Measurements from ENCODE around the gene LPCAT2. TPM values are rescaled to one million over a fixed set of nuclear protein-coding genes. Genes with fewer than 3 reads are reported as not detected.
A peak's percentile ranks its signal among the peaks of the same experiment; 100 is the strongest.

The LPCAT2 gene
- total and polyA plus RNA-seq, 2 of the 13 experiments (the other 11 are each of a cell fraction or from before 2014, with no cell fraction given) = 9.9 to 17.6 TPM

GRCh38 chr16:55622930-55623561 is 114.2 kb downstream of the LPCAT2 start (continued):
- TF ChIP-seq DMTF1 (CRISPR knock-in tag; IDR thresholded peaks at IDR 0.05) = peak; percentile 86; the same call in 1 of the 2 replicates
- TF ChIP-seq ZSCAN29 (CRISPR knock-in tag; conservative IDR thresholded peaks at IDR 0.05) = no peak
- peak; percentile 79 for TF ChIP-seq SATB2 (CRISPR knock-in tag; IDR thresholded peaks at IDR 0.05)
- 0 out of 2 replicates have a peak, but pooled peaks have one; percentile 66 for TF ChIP-seq ZNF713 (CRISPR knock-in tag; IDR thresholded peaks at IDR 0.05)
- no peak for TF ChIP-seq SIN3B (IDR thresholded peaks at IDR 0.05; ENCODE audit: low read length)
- TF ChIP-seq SRF (IDR thresholded peaks at IDR 0.05; ENCODE audit: low read depth, low read length) = 0 out of 2 replicates have a peak, but pooled peaks have one; percentile 26
- TF ChIP-seq EP300 (IDR thresholded peaks at IDR 0.05; ENCODE audit: low read depth in 2 of 2, low read length in 2 of 2) = peak; percentile 95 to 99
- peak; percentile 100 for TF ChIP-seq EP300 (CRISPR knock-in tag; IDR thresholded peaks at IDR 0.05; ENCODE audit: borderline replicate concordance)
- peak; percentile 79 for TF ChIP-seq GABPB1 (CRISPR knock-in tag; IDR thresholded peaks at IDR 0.05)
- TF ChIP-seq, protein P1, sequence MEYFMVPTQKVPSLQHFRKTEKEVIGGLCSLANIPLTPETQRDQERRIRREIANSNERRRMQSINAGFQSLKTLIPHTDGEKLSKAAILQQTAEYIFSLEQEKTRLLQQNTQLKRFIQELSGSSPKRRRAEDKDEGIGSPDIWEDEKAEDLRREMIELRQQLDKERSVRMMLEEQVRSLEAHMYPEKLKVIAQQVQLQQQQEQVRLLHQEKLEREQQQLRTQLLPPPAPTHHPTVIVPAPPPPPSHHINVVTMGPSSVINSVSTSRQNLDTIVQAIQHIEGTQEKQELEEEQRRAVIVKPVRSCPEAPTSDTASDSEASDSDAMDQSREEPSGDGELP (IDR thresholded peaks at IDR 0.05; ENCODE audit: borderline replicate concordance, low read depth) = peak; percentile 86; the same call in 1 of the 2 replicates
- peak; percentile 87 for TF ChIP-seq ZNF256 (CRISPR knock-in tag; conservative IDR thresholded peaks at IDR 0.05)
- TF ChIP-seq TAF1 (CRISPR knock-in tag; IDR thresholded peaks at IDR 0.05) = peak; percentile 31; the same call in 1 of the 2 replicates
- TF ChIP-seq ZNF614 (CRISPR knock-in tag; IDR thresholded peaks at IDR 0.05; ENCODE audit: borderline replicate concordance) = peak; percentile 95; the same call in 1 of the 2 replicates
- TF ChIP-seq RNF2 (conservative IDR thresholded peaks at IDR 0.05; ENCODE audit: low read depth) = peak; percentile 92
- no peak for TF ChIP-seq PTBP1 (IDR thresholded peaks at IDR 0.05; ENCODE audit: low read depth, low read length, poor library complexity, severe bottlenecking)
- TF ChIP-seq ZBTB40 (IDR thresholded peaks at IDR 0.05) = no peak
- TF ChIP-seq ZBTB40 (CRISPR knock-in tag; IDR thresholded peaks at IDR 0.05) = peak; percentile 87
- peak; percentile 90; the same call in 1 of the 2 replicates for TF ChIP-seq NFKB2 (CRISPR knock-in tag; IDR thresholded peaks at IDR 0.05; ENCODE audit: borderline replicate concordance)

Data from HepG2 (cell line).